GM19238 (cell line): Measurements from ENCODE around the gene TCEA2.
"Not testable (repeated sequence)": the region's sequence is repeated elsewhere in the genome, so short reads cannot be mapped to it uniquely, and the experiment has no call there.

ENCODE experiments used
- DNase-seq: peaks from one replicate; pipeline ENCODE4 v3.0.0; 2011; ENCODE audit warnings: low spot score; ENCODE audit not compliant: insufficient read length

TCEA2 gene

GRCh38 chr20:64077094-64077493 lies 14.1 kb downstream of the TCEA2 start:
- no peak for DNase-seq

GRCh38 chr20:64077541-64077875 lies 14.5 kb downstream of the TCEA2 start:
- DNase-seq, result no peak

GRCh38 chr20:64077876-64078551 lies 15.0 kb downstream of the TCEA2 start:
- DNase-seq, result no peak

GRCh38 chr20:64078934-64079272 lies 15.9 kb downstream of the TCEA2 start:
- DNase-seq, result no peak

GRCh38 chr20:64079273-64080012 lies 16.4 kb downstream of the TCEA2 start, which contains the start of gene RGS19:
RGS19 (minus strand) TSS chr20:64079518; CDS start chr20:64076886, 2,632 bp downstream.
- peak; percentile 87 for DNase-seq

- DNase-seq, result no peak
These were observed 17.2 kb downstream of the TCEA2 start, which contains the start of gene OPRL1 for GRCh38 chr20:64080013-64080812. OPRL1 (plus strand) TSS chr20:64080082; CDS start chr20:64092721, 12,639 bp downstream.

GRCh38 chr20:64080813-64081623 lies 18.0 kb downstream of the TCEA2 start:
- no peak for DNase-seq

- DNase-seq, result no peak
These were observed 18.6 kb downstream of the TCEA2 start for GRCh38 chr20:64081624-64081964.

GRCh38 chr20:64082126-64082731 lies 19.2 kb downstream of the TCEA2 start:
- DNase-seq, result no peak

- DNase-seq, result no peak
These were observed 19.9 kb downstream of the TCEA2 start for GRCh38 chr20:64082820-64083377.

- peak; percentile 64 for DNase-seq
These were observed 20.4 kb downstream of the TCEA2 start for GRCh38 chr20:64083378-64083803.

GRCh38 chr20:64083804-64084684 lies 21.0 kb downstream of the TCEA2 start, which contains the start of gene LKAAEAR1:
LKAAEAR1 (minus strand) TSS chr20:64084398; CDS start chr20:64084219, 179 bp downstream.
- no peak for DNase-seq

- no peak for DNase-seq
These were observed 21.7 kb downstream of the TCEA2 start for GRCh38 chr20:64084685-64085152.

- DNase-seq, result no peak
These were observed 23.8 kb downstream of the TCEA2 start for GRCh38 chr20:64086801-64087200.

- not testable (repeated sequence) for DNase-seq
These were observed 24.3 kb downstream of the TCEA2 start for GRCh38 chr20:64087226-64087825.

- DNase-seq, result not testable (repeated sequence)
These were observed 25.6 kb downstream of the TCEA2 start for GRCh38 chr20:64088586-64088985.

- no peak for DNase-seq
These were observed 27.2 kb downstream of the TCEA2 start for GRCh38 chr20:64090165-64090564.

GRCh38 chr20:64091340-64091739 lies 28.3 kb downstream of the TCEA2 start:
- DNase-seq, result no peak

GRCh38 chr20:64091770-64092169 lies 28.8 kb downstream of the TCEA2 start:
- no peak for DNase-seq
